Fibroblast of mammary gland (primary cell): ENCODE data around the gene CLSTN2.

Source experiments
- DNase-seq: peaks from one replicate; pipeline ENCODE4 v3.0.0-alpha.2; 2010; ENCODE audit warnings: low read depth
- H3K4me3 ChIP-seq: 2 replicates; pipeline ENCODE4 v1.5.1; 2011; ENCODE audit warnings: low read depth, mild to moderate bottlenecking, low read length, moderate library complexity; ENCODE audit not compliant: control insufficient read depth
- TF ChIP-seq, protein P1 (sequence below): conservative IDR thresholded peaks from 2 replicates; pipeline ENCODE4 v1.5.1; 2011; ENCODE audit warnings: low read depth, low read length, inconsistent platforms; ENCODE audit not compliant: control insufficient read depth, insufficient read depth

Gene CLSTN2

DNA sequence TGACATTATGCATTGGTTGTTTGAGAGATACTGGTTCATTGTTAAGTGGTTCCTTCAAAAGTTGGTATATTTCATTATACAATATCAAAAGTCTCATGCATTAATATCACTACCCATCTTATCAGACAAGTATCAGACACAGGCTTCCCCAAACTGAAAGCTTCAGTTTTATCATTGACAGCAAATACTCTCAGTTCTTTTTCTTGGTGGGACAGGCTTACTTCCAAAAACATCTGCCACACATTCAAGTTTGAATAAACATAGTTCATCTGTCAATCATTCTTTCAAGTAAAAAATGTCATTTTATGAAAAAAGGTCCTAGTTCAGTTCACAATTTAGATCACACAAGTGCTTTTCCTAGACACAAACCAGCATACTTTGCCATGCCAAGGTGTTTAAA is 462.9 kb downstream of the CLSTN2 start:
- no peak for DNase-seq
- TF ChIP-seq, protein P1, sequence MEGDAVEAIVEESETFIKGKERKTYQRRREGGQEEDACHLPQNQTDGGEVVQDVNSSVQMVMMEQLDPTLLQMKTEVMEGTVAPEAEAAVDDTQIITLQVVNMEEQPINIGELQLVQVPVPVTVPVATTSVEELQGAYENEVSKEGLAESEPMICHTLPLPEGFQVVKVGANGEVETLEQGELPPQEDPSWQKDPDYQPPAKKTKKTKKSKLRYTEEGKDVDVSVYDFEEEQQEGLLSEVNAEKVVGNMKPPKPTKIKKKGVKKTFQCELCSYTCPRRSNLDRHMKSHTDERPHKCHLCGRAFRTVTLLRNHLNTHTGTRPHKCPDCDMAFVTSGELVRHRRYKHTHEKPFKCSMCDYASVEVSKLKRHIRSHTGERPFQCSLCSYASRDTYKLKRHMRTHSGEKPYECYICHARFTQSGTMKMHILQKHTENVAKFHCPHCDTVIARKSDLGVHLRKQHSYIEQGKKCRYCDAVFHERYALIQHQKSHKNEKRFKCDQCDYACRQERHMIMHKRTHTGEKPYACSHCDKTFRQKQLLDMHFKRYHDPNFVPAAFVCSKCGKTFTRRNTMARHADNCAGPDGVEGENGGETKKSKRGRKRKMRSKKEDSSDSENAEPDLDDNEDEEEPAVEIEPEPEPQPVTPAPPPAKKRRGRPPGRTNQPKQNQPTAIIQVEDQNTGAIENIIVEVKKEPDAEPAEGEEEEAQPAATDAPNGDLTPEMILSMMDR = no peak
- H3K4me3 ChIP-seq = no peak overlapping the region

DNA sequence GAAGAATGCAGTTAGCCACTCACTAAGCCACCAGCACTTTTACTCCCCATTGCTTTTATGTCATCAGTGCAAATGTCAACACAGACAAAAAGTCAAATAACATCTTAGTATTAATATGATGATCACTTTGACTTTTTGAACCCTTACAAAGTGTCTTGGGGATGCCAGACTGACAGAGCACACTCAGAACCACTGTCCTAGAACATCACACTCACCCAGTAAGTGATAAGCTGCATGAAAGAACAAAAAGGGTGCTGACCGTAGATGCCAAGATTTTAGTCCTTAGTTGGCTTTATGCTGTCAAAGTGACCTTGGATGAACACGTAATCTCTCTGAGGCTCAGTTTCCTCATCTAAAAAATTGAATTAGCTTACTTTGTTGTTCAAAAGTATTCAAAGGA is 463.4 kb downstream of the CLSTN2 start:
- TF ChIP-seq, protein P1 = no peak
- DNase-seq = no peak
- H3K4me3 ChIP-seq = no peak overlapping the region

DNA sequence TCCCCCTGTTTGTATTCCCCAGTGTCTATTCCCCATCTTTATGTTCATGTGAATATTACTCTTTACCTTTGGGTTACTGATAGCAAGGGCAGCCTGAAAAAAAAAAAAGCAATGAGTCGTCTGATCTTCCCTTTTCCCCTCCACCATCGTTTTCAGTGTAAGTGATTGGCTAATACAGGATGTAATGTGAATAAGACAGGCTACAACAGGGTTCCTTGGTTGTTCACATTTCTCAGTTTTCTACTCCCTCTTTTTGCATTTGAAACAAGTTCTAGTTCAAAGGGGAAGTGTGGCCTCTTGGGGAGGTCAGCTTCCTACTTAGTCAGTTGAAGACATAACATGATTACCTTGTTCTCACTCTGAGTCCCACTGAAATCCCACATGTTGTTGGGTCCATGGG is 464.9 kb downstream of the CLSTN2 start:
- TF ChIP-seq, protein P1 = no peak
- no peak overlapping the region for H3K4me3 ChIP-seq
- DNase-seq = peak; percentile 9

DNA sequence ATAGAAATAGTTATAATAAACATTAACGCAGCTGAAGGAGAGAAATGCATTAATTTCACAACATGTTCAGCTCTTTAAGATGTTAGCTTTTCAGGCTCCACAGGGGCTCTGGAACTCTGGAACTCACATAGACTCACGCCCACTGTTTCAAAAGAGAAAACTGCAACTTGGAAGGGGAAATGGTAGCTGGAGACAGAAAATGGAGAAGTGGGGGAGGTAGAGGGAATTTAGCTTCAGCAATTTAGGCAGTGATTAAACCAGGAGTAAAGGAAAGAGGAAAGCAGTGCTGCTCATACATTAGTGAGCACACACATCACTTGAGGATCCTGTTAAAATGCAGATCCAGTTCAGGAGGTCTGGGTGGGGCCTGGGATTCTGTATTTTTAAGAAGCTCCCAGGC is 468.1 kb downstream of the CLSTN2 start:
- no peak for DNase-seq
- TF ChIP-seq, protein P1 = no peak

DNA sequence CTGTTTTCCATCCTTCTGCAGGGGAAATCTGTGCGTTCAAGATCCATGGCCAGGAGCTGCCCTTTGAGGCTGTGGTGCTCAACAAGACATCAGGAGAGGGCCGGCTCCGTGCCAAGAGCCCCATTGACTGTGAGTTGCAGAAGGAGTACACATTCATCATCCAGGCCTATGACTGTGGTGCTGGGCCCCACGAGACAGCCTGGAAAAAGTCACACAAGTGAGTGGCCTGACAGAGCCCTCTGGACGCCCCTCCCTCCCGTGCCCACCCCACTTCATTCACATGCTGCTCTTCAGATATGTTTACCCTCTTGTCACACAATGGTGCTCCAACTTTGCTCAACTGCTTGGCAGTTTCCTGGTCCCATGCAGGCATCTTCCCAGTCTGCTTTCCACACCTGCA is 468.6 kb downstream of the CLSTN2 start:
- TF ChIP-seq, protein P1 = no peak
- no peak overlapping the region for H3K4me3 ChIP-seq
- DNase-seq = no peak

More for the DNA sequence above, 468.1 kb downstream of the CLSTN2 start:
- no peak overlapping the region for H3K4me3 ChIP-seq

DNA sequence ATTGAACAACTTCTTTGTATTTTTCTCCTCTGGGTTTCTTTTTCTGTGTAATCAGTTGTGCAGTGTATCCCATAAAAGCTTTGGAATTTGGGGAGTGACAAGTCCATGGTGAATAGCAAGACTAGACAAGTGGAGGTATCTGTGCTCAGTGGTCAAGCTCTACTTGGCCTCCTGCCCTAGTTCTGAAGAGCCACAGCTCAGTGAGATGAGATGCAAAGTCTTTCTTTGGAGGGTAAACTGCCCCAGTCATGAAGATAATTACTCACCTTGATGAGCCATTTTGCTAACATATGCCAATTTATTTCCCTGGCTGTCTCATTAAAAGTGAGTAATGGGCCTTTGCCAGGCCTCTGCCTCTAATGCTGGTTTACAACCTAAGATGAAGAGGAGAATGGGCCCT is 471.7 kb downstream of the CLSTN2 start:
- H3K4me3 ChIP-seq = no peak overlapping the region
- TF ChIP-seq, protein P1 = no peak
- no peak for DNase-seq

DNA sequence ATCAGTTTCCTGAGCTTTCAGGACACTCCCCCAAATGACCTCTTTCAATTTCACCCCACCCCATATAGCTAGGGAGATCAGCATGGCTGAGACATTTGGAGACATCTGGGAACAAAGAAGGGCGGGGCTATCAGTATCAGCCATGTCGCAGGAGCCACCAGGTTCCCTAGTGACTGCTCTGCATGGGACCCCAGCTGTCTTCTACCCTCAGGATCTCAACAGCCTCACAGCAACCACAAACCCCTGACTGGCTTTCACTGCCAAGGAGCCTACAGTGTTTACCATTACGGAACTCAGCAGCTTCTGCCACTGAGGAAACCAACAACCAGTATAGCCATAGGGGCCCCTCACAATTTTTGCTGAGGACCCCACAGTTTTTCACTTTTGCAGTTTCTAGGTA is 473.3 kb downstream of the CLSTN2 start:
- no peak for DNase-seq
- TF ChIP-seq, protein P1 = no peak

More for the DNA sequence above, 473.3 kb downstream of the CLSTN2 start:
- no peak overlapping the region for H3K4me3 ChIP-seq
